ENCODE measurements around the gene NCOA5.
"Not testable (repeated sequence)": the region's sequence is repeated elsewhere in the genome, so short reads cannot be mapped to it uniquely, and the experiment has no call there.

Gene NCOA5

DNA sequence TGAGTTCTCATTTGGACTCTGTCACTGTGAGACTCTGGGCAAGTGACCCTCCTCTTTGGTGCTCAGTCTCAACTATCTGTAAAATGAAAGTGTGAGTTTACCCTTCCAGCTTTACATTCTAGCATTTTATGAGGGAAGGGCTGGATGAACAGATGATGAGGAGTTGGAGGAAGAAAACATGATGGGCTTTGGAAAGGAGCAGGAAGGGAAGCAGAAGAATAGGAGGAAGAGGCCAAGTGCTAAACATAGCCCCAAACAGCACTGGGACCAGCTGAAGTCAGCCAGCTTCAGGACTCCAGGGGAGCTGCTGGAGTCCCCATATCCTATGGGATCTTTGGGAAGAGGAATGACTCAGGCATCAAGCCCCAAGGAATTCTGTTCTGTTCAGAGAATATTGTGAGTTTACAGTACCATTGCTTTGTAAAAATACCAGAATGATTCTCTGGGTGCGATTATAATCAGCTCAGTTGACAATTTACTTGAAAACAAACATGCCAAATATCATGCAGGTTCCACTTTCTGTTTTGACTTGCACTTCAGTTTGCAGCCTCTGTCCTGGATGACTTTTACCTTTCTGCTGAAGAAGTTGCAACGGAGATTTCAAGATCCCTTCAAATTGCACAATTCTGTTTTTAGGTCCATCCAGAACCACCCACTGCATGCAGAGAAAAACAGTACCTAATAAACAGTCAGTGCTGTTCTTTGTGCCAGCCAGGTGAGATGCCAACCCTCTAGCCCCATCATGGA, 31.6 kb upstream of the NCOA5 start:
- no peak for DNase-seq (ENCODE audit: low read depth, low spot score)

DNA sequence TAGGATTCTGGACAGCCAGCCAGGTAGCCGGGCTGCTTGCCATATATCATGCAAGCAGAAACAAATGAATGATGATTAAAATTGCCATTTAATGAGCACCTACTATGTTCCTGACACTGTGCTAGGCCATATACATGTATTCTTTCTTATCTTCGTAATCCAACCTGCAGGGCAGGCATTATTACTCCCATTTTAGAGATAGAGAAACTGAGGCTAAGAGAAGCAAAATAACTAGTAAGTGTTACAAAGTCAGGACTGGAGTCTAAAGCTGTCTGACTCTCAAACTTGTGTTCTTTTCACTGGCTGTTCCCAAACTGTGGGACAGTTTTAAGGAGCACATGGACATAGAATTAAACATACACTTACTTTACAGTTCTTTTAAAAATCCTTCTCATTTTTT, 30.4 kb upstream of the NCOA5 start:
- no peak for DNase-seq (ENCODE audit: low read depth, low spot score)

DNA sequence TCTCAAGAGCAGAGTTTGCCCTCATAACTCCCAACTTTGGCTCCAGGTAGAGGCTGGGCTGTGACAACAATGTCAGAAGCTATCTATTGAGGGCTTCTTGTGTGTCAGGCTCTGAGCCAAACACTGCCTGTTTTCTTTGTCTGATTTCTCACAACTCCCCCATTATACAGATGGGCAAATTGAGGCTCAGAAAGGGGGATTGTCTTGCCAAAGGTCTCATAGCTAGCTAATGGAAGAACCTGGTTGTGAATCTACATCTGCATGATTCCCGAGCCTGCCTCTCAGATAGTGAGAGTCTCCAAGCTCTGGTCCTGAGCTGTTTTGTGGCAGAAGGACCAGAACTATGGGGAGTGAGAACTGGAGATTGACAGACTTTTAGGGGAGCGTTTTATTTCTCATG, 29.8 kb upstream of the NCOA5 start:
- DNase-seq (ENCODE audit: low read depth, low spot score): no peak

DNA sequence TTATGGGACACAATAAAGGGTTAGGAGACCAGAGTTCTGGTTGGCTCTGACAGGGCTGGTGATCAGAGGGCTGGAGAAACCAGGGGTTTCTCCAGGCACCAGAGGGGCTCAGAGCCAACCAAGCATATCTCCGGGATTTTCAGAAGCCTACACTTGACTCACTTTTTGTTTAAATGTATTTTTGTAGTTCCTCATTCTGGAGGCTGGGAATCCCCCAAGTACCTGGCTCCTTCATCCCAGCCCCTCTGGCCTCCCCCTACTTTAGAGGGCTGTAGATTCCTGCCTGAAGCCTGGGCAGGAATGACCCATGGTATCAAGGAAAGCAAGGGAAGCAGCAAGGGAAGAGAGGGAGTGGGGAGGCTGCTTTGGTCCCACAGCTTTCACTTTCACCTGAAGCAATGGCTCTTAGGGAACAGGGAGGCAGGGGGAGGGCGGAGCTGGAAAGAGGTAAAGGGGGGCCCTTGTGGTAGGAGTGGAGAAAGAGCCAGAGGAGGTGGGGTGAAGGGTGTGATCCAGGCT, 29.3 kb upstream of the NCOA5 start:
- DNase-seq (ENCODE audit: low read depth, low spot score): no peak

DNA sequence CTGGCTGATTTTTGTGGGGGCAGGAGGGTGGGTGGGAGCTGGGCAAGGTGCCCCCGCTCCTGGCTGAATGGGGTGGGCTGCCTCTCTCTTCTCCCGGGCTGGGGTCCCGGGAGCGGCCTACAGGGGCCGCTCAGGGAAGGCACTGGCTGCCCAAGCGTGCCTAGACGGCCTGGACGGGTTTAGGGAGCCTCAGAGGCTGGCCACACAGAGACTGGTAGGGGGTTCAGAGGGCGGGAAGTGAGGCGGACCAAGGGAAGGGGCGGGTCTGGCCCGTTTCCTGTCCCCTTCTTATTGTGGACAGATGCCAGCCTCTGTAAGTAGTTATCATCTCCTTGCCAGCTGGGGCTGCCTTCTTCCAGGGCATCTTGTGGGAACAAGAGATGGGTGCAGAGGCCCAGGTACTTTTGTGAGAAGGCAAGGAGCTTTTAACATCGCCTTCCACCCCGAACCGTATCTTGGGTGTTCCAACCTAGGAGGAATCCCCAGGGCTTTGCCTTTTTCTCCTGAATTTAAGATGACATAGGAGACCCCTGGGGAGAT, 28.8 kb upstream of the NCOA5 start:
- DNase-seq (ENCODE audit: low read depth, low spot score): no peak

DNA sequence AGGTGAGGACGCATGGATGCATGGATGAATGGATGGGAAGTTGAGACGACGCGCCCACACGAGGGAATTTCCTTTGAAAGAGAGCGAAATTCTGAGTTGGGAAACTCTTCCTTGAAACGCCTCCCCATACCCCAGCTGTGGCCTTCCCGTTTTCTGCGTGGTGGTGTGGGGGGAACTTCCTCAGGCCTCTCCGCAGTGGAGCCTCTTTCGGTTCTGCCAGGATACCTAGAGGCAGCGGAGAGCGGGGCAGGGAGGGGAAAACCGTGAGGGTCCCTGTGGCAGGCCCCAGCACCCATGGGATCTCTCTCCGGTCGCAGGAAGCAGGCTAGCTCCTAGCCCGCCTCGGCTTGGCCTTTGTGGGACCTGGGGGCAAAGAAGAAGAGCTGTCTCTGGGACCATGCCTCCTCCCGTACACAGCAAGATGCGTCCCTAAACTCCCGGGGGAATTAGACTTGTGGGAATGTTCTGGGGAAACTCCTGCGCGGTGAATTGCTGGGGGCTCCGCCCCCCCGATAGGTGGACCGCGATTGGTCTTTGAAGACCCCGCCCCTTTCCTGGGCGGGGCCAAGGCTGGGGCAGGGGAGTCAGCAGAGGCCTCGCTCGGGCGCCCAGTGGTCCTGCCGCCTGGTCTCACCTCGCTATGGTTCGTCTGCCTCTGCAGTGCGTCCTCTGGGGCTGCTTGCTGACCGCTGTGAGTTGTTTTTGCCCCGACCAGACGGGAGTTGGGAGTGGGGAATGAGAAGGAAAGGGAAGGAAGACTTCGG, 28.1 kb upstream of the NCOA5 start, which contains the start of gene CD40:
CD40 (plus strand) TSS at position 611 of the 764 bp plus-strand sequence; CDS start at position 641, 30 bp downstream.
- peak; percentile 7 for DNase-seq (ENCODE audit: low read depth, low spot score)

DNA sequence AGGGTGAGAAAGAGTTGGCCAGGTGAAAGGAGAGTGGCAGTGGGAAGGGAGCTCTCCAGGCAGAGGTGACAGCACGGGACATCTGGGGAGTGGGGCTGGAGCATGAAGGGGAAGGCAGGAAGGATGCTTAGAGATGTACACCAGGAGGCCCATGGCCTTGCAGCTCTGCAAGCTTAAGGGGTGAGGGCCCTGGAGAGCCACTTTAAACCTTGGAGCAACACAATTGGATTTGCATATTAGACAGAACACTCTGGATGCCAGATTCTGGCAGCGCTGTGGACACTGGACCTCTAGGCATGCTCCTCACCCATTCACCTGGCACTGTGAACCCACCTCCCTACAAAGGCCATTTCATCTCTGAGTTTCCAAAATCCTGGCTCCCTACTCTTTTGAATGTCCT, 24.7 kb upstream of the NCOA5 start:
- no peak for DNase-seq (ENCODE audit: low read depth, low spot score)

DNA sequence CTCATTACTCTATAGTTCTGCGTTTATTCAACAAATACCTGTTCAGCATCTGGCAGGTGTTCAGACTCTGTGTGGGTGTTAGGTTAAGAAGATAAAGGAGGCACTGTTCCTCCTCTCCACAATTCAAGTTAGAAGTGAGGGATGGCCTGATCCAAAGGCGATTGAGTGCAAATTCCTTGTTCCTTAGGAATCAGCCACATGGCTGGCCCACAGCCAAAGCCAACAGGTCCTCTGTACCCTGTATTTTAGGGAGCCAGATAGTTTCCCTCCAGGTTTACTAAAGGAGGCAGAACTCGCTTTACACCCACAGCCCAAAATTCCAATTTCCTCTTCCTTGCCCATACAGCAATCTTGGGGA, 23.3 kb upstream of the NCOA5 start:
- no peak for DNase-seq (ENCODE audit: low read depth, low spot score)

DNA sequence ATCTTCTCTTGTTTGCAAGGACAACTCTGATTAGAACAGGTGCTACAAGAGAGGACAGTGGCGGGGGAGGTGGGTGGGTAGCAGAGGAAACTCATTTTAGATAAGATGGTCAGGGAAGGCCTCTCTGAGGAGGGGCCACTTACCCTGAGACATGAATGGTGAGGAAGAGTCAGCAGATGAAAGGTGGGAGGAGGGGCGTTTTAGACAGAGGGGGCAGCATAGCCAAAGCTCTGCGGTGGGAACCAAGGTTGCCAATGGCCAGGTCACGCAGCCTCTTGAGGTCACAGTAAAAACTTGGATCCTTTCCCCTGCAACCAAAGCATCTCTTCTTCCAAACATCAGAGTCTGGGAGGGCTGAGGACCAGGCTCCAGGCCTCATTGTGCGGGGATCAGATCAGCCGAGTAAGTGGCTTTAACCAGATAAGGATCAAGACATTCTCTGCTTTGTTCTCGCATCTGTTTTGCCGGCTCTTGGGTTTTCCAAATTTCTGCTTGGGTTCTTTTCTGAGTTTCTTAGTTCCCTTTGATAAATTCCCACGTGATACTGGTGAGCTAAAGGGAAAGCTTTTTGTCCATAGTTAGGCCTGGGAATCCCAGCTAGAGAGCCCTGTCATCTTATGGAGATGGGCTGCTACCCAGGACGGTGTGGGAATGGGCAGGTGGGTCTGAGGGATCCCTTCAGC, 22.8 kb upstream of the NCOA5 start:
- DNase-seq (ENCODE audit: low read depth, low spot score): no peak

DNA sequence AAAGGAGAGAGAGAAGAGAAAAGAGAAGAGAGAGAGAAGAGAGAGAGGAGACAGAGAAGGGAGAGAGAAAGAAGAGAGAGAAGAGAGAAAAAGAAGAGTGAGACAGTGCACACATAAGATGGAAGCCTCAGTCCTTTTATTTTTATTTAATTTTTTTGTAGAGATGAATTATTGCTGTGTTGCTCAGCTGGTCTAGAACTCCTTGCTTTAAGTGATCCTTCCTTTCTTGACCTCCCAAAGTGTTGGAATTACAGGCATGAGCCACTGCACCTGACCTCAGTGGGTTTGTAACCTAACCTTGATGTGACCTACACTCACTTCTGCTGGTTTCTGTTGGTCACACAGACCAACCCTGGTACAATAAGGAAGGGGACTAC, 22.1 kb upstream of the NCOA5 start:
- DNase-seq (ENCODE audit: low read depth, low spot score): no peak

DNA sequence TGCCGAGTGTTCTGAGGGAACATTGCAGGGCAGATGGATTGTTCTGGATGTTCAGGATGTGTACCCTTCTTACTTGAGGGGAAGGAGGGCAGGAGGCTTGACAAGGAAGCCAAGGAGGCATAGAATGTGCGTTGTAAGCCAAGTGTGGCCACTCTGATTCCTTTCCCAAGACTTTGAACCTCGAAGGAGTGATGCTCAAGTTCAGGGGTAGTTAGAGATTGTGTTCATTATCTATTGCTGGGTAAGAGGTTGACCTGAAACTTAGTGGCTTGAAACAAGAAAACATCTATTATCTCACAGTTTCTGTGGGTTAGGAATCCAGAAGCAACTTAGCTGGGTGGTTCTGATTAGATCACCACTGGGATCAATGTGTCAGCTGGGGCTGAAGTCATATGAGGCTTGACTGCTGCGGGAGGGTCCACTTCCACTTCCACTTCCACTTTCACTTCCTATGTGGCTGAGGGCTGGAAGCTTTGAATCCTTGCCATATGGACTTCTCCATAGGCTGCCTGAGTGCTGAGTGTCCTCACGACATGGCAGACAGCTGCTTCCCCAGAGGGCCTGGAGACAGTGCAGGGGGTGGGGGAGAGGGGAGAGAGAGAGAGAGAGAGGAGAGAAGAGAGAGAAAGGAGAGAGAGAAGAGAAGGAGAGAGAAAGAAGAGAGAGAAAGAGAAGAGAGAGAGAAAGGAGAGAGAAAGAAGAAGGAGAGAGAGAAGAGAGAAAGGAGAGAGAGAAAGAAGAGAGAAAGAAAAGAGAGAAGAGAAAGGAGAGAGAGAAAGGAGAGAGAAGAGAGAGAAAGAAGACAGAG, 21.5 kb upstream of the NCOA5 start:
- DNase-seq (ENCODE audit: low read depth, low spot score): no peak

DNA sequence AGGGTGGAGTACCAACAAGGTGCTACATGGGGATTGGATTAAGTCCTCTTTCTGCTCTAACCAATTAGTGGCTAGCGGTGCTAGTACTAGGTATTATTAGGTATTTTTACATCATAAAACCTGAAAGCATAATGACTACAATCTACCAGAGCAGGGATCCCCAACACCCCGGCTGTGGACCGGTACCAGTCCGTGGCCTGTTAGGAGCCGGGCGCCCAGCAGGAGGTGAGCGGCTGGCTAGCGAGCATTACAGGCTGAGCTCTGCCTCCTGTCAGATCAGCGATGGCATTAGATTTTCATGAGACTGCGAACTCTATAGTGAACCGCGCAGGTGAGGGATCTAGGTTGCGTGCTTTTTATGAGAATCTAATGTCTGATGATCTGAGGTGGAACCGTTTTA, 19.2 kb upstream of the NCOA5 start:
- DNase-seq (ENCODE audit: low read depth, low spot score): no peak

DNA sequence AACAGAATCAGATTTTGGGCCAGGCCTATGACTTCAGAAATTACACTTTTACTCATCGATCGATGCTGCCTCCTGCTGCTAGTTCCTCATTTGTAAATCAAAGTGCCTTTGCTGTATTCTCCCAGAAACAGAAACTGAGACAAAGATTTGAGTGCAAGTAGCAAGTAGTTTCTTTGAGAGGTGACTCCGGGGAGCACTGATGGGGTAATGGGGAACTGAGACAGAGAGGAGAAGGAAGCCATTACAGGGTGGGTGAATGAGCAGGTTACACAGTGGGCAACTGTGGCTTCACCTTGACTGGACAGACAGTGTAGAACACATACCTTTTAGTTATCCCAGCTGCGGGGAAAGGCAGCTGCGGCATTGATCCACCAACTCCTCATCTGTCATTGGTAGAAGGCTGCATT, 18.7 kb upstream of the NCOA5 start:
- no peak for DNase-seq (ENCODE audit: low read depth, low spot score)

DNA sequence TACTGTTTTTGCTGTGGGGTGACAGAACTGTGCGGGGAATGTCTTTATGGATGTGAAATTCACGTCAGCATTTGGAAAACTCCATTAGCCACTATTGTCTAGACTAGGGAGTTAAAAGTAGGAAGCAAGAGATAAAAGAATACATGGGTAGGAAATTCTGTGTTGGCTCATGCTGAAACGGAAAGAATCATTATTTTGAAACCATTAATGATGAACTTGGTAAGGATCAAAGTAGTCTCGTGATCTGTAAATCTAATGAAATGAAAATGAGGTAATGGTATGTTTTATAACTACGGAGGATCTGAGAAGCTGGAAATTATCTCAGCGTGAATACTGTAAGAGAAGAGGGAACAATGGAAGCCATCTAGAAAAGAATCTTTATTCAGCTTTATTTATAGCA, 17.3 kb upstream of the NCOA5 start:
- DNase-seq (ENCODE audit: low read depth, low spot score): no peak

DNA sequence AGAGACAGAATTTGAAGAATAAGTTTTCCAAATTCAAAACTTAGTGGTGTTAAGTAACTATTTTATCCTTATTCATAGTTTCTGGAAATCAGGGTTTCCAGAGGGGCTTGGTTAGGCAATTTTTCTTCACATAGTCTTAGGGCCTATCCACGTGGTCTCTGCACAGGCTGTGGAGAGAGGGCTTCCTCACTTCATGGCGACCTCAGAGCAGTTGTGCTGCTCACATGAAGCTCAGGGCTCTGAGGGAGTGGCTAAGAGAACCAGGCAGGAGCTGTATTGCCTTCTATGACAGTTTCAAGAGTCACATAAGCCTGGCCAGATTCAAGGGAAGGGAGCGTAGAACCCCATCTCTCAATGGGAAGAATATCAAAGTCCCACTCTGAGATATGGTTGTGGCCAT, 14.5 kb upstream of the NCOA5 start:
- DNase-seq (ENCODE audit: low read depth, low spot score): no peak

DNA sequence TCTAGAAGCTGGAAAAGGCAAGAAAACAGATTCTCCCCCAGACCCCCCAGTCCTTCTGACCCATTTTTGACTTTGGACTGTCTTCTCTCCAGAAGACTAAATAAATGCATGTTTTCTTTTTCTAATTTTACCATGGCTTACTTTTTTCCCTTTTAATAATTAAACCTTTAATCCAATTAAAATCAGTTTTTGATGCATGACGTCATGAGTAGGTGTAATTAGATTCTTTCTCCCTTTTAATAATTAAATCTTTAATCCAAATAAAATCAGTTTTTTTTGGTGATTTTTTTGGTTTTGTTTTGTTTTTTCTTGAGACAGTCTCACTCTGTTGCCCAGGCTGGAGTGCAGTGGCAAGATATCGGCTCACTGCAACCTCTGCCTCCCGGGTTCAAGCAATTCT, 13.2 kb upstream of the NCOA5 start:
- DNase-seq (ENCODE audit: low read depth, low spot score): no peak

DNA sequence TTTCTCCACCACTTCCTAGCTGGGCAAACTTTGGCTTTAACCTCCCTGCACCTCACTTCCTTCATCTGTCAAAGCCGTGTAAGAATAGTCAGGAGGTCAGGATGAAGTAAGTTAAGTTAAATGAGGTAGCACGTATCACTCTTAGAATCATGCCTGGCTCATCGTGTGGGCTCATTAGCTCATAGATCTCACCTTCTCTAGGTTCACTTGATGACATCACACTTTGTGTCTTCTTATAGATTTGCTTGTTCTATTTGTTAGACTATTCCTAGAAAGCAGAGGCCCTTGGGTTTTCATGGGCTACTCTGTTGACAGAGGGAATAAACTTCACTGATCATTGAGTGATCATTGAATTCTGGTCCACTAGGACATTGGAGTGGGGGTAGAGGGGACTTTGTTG, 12.2 kb upstream of the NCOA5 start:
- no peak for DNase-seq (ENCODE audit: low read depth, low spot score)

DNA sequence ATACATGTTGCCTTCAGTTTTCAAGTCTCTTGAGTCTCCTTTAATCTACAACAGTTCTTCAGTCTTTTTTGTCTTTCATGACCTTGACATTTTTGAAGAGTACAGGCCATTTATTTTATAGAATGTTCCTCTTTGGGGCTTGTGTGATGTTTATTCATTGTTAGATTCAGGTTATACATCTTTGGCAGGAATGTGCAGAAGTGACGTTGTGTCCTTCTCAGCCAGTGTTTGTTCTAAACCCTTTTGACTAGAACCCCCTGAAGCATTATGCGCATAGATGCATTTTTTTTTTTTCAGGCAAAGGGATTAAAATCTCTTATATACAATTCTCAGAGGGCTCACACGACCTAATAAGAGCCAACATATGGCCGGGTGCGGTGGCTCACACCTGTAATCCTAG, 11.2 kb upstream of the NCOA5 start:
- no peak for DNase-seq (ENCODE audit: low read depth, low spot score)

DNA sequence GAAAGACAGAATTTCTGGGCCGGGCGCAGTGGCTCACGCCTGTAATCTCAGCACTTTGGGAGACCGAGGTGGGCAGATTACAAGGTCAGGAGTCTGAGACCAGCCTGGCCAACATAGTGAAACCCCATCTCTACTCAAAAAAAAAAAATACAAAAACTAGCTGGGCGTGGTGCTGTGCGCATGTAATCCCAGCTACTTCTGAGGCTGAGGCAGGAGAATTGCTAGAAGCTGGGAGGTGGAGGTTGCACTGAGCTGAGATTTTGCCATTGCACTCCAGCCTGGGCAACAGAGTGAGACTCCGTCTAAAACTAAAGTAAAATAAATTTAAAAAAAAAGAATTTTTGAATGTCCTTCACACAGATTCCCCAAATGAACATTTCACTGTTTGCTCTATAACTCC, 10.7 kb upstream of the NCOA5 start:
- DNase-seq (ENCODE audit: low read depth, low spot score): not testable (repeated sequence)

DNA sequence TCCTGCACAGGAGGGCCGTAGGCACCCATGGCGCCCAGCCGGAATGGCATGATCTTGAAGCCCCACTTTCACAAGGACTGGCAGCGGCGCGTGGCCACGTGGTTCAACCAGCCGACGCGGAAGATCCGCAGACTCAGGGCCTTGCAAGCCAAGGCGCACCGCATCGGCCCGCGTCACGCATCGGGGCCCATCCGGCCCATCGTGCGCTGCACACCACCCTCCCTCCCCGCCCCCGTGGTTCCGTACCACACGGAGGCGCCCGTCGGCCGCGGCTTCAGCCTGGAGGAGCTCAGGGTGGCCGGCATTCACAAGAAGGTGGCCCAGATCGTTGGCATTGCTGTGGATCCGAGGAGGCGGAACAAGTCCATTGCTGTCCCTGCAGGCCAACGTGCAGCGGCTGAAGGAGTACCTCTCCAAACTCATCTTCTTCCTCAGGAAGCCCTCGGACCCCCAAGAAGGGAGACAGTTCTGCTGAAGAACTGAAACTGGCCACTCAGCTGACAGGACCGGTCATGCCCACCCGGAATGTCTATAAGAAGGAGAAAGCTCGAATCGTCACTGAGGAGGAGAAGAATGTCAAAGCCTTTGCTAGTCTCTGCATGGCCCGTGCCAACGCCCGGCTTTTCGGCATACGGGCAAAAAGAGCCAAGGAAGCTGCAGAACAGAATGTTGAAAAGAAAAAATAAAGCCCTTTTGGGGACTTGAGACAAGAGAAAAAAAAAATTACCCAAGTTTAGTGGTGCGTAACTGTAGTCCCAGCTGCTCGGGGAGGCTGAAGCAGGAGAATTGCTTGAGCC, 9.9 kb upstream of the NCOA5 start:
- no peak for DNase-seq (ENCODE audit: low read depth, low spot score)

DNA sequence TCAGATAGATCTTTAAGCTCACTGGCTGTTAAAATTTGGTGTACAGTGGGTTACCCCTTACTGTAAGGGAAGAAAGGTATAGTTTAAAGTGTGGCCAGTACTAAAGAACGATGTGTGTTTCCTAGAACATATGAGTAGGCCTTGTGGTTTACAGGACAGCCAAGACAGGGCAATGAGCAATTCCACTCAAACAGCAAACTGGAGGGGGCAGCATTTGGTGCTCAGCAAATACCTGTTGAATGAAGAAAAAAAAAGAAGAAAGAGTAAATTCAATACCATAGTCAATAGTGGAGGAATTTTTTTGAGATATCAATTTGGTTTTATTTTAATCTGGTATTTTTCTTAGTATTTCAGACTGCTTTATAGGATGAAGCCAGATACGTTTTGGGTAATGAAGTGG, 3.8 kb upstream of the NCOA5 start:
- DNase-seq (ENCODE audit: low read depth, low spot score): no peak
